HG02571 (cell line): Measurements from ENCODE around the gene TMUB2.

Experiments
- ATAC-seq: cut with Tn5 transposase; IDR thresholded peaks from one replicate; pipeline ENCODE4 v1.9.1; 2021; ENCODE audit warnings: mild to moderate bottlenecking, moderate library complexity; ENCODE audit not compliant: unreplicated experiment

The TMUB2 gene

DNA sequence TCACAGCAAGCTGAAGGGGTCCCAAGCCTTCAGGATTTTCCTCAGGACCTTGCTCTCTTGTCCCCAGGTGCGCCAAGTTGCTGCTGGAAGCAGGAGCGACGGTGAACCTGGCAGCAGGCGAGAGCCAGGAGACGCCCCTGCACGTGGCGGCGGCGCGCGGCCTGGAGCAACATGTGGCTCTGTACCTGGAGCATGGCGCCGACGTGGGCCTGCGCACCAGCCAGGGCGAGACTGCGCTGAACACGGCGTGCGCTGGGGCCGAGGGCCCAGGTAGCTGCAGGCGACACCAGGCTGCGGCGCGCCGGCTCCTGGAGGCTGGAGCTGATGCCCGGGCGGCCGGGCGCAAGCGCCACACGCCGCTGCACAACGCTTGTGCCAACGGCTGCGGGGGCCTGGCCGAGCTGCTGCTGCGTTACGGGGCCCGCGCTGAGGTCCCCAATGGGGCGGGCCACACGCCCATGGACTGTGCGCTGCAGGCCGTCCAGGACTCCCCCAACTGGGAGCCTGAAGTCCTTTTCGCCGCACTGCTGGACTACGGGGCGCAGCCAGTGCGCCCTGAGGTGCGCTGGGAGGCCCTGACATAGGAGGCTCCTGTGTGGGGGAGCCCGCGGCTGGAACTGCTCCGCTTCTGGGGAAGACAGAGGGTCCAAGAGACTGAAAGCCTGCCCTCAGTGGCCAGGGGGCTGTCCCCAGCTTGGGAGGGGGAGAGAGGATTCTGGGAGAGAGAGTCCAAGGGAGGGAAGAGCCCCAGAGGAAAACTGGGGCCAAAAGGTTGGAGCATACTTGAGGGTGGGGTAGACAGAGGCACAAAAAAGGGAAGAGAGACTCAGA lies 9.9 kb upstream of the TMUB2 start:
- ATAC-seq = no peak

DNA sequence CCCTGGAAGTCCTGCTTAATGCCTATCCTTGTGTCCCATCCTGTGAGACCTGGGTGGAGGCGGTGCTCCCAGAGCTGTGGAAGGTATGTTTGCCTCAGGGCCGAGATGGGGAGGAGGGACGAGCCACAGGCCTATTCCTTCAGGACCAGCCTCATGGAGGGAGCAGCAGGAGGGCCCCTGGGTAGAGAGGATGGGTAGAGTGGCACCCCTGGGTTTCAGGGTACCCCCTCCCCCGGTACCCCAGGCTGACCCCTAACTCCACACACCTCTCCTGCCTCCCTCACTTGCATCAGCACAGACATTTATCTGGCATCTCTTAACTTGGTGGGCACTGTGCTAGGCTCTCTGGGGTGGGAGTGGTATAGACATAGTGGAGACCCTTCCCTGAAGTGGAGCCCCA lies 9.1 kb upstream of the TMUB2 start:
- ATAC-seq = no peak

DNA sequence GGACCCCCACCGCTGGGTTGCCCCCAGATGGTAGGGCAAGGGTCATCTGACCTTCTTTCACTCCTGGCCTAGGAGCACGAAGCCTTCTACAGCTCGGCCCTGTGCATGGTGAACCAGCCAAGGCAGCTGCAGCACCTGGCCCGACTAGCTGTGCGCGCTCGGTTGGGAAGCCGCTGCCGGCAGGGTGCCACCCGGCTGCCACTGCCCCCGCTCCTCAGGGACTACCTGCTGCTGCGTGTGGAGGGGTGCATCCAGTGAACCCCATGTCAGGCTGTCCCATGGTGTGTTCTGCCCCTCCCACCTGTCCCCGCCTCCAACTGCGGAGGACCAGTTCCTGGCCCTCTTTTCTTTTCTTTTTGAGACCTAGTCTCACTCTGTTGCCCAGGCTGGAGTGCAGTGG lies 8.6 kb upstream of the TMUB2 start:
- no peak for ATAC-seq

DNA sequence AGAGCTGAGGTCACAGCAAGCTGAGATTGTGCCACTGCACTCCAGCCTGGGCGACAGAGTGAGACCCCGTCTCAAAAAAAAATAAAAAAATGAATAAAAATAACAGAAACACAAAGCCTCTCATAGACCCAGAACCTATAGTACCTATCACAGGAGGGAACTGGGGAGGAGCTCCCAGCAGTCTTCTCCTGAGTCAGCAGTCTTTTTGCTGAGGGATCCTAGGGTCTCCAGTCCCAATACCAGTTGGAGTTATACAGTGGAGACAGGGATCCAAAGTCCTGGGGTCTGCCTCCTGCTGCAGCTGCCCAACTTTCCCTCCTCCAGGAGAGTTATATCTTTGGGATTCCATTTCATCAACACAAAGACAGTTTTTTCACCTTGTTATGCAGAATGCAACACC lies 3.7 kb upstream of the TMUB2 start:
- no peak for ATAC-seq

DNA sequence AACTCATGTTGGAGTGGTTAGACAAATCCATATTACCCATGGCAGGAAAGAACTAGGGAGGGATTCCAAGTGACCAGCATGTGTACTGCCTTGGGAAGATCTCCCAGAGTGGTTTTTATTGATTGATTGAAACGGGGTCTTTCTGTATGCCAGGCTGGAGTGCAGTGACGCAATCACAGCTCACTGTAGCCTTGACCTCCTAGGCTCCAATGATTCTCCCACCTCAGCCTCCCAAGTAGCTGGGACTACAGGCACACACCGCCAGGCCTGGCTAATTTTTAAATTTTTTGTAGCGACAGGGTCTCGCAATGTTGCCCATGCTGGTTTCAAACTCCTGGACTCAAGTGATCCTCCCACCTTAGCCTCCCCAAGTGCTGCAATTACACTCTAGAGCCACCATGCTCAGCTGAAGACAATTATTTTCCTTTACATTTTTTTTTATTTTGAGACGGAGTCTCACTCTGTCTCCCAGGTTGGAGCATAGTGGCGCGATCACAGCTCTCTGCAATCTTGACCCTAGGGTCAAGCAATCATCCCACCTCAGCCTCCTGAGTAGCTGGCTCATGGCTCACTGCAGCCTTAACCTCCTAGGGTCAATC lies 2.5 kb upstream of the TMUB2 start:
- no peak for ATAC-seq

DNA sequence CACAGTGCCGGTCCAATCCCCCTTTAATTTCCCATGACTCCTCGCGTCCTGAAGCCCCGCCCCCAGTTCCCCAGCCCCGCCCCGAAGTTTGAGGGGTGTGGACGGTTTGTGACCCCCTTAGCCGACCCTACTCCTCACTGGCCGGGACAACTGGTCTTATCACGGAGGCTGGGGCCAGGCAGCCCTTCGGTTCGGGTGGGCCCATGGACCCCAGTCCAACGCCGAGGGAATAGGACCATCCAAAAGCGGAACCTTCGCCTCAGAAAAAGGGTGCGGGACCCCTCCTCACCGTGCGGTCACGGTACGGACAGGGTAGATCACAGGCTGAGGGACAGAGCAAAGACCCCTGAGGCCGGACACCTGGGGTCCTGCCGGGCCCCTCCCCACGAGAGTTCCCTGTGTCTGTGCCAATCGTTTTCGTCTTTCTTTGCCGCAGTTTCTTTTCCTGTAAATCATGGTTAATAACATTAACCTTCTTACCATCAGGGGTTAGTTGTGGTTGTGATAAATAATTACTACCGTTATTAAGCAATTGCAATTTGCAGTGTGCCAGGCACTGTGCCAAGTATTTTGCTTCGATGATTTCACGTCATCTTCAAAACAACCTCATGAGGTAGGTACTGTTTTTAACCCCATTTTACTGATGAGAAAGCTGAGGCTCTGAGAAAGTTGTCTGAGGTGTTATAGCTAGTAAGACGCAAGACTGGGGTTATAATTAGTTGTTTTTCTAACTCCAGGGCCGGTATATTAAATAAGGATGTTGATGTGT lies 543 bp downstream of the TMUB2 start:
- peak; percentile 50 for ATAC-seq

DNA sequence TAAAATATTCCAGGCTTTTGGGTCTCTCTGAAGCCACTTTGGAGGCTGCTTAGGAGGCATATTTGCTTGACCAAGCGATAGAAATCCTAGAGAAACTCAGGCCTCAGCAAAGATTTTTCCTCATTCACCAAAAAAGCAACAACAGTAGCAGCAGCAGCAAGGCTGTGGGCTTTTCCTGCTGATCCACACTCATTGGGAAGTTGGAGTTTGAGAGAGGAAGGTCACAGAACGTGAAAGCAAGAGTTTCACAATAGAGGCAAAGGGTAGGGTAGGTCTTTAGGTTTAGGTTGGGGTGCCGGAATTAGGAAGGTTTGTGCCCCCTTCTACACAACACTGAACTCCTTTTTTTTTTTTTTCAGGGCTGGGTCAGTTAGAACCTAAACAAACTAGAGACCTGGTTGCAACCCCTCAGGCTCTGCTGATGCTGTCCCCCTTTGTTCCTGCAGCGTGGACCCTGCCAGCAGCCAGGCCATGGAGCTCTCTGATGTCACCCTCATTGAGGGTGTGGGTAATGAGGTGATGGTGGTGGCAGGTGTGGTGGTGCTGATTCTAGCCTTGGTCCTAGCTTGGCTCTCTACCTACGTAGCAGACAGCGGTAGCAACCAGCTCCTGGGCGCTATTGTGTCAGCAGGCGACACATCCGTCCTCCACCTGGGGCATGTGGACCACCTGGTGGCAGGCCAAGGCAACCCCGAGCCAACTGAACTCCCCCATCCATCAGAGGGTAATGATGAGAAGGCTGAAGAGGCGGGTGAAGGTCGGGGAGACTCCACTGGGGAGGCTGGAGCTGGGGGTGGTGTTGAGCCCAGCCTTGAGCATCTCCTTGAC lies 2.0 kb downstream of the TMUB2 start:
- ATAC-seq = no peak

DNA sequence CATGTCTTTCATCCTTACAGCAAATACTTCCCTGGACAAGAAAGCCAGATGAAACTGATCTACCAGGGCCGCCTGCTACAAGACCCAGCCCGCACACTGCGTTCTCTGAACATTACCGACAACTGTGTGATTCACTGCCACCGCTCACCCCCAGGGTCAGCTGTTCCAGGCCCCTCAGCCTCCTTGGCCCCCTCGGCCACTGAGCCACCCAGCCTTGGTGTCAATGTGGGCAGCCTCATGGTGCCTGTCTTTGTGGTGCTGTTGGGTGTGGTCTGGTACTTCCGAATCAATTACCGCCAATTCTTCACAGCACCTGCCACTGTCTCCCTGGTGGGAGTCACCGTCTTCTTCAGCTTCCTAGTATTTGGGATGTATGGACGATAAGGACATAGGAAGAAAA lies 3.7 kb downstream of the TMUB2 start:
- ATAC-seq = no peak

DNA sequence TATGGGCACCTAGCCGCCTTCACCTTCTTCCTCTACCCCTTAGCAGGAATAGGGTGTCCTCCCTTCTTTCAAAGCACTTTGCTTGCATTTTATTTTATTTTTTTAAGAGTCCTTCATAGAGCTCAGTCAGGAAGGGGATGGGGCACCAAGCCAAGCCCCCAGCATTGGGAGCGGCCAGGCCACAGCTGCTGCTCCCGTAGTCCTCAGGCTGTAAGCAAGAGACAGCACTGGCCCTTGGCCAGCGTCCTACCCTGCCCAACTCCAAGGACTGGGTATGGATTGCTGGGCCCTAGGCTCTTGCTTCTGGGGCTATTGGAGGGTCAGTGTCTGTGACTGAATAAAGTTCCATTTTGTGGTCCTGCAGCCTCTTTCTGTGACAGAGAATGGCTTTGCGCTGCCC lies 4.6 kb downstream of the TMUB2 start:
- no peak for ATAC-seq

DNA sequence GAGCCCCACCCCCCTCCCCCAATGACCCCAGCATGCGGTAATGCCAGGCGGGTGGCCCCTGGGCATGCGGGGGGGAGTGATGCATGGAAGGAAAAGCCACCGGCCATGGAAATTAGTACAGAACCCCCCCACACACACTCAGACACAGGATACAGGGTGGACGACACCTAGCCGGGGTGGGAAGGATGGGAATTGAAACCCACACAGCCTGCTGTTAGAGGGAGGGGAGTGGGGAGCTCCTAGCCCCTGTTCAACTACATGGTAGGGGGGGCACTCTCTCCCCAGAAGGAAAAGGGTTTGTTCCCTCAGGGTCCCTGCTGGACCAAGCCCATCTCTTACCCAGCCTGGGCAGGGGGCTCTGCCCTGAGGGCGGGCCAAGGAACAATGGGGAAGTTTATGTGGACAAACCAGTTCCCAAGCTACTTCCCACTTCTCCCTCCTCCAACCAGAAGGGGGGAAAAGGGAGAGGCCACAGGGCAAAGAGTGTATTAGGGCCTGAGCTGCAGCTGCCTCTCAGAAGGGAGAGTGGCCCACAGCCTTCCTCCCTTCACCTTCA lies 5.2 kb downstream of the TMUB2 start:
- ATAC-seq = no peak

DNA sequence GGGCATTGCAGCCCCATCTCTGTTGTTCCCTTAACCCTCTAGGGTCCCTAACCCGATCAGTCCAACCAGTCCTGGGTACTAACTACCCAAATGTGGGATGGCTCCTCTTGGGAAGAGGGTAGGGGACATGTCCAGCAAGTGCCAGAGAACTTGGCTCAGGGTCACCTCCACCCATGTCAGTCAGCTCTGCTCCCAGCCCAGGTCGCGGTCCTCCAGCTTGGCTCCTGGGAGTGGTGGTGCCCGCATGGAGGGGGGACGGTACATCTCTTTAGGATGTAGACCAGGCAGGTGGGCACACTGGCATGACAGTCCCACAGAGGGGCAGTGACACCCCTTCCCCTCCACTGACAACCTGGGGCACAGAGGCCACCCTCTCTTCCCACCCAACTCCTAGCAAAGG lies 6.0 kb downstream of the TMUB2 start:
- ATAC-seq = no peak

DNA sequence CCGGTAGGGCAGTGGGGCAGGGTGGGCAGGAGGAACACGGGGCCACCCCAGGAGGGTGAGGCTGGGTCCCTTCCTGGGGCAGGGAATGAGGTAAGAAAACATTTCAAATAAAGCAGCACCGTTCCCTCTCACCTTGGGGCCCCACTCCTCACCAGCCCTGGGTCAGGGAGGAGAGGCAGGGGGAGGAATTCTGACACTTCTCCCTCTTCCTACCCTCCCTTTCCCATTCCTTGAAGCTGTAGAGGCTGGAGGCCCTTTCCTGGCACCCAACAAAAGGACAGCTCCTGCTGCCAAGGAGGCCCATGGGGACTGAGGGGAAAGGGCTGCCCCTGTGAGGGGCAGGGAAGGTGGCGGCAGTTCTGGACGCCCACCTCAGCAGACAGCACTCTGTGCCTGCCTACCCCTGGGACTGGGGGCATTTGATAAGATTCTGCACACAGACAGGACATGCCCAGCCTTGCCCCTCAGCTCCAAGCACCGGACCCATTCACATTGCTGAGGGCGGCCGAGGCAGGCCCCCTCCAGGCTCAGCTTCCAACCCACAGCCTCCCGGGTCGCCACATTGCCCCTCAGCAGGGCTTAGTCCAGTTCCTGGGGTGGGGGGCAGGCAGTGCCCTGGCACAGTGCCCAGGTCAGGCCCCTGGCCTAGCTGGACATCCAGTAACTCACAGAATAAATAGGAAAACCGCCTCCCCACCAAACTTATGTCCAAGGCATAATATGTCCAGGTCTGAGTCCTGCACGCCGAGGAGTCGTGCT lies 6.7 kb downstream of the TMUB2 start:
- no peak for ATAC-seq

DNA sequence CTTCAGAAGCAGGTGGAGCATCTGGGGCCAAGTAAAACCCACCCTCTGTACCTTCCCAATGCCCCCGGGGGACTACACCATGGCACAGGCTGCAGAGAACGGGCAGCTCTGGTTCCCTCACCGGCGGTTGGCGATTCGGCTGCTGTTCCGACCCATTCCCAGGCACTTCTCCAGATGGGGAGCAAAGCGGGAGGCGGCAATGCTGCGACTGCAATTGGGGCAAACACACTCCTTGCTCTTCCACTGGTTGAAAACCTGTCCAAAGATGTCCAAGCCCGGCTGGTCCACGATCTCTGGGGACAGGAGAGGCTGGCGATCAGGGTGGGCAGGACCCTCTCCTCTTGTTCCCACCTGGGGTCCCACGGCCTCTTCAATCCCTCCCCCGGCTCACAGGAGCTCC lies 10.3 kb downstream of the TMUB2 start:
- no peak for ATAC-seq

DNA sequence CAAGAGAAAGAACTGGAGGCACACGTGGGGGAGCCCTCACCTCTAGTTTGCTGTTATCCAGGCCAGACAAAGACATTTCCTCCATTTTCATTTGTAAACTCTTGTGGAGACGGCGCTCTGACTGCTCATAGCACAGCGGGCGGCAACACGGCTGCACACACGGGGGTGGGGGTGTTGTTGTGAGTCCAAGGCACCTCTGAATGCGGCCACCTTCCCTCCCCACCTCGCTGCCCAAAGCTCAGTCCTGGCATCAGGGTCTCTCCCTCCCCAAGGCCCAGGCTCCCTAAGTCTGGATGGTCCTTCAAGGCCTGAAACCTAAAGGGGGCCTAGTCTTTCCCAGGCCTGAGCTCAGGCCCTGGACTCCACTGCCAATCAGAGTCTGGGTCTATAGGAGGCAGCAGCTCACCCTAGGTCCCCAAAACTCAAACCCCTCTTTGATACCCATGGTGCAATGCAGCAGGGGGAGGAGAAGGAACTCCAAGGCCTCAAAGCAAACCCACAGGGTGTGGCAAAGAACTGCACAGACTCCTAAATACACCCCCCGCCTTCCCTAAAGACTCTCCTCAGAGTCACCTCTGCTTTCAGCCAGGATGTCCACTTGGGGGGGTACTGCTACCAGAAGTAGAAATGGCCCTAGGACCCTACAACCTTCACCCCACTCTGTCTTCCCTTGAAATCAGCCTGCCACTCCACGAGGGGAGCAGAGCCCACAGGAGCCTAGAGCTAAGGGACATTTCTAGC lies 11.4 kb downstream of the TMUB2 start:
- no peak for ATAC-seq

DNA sequence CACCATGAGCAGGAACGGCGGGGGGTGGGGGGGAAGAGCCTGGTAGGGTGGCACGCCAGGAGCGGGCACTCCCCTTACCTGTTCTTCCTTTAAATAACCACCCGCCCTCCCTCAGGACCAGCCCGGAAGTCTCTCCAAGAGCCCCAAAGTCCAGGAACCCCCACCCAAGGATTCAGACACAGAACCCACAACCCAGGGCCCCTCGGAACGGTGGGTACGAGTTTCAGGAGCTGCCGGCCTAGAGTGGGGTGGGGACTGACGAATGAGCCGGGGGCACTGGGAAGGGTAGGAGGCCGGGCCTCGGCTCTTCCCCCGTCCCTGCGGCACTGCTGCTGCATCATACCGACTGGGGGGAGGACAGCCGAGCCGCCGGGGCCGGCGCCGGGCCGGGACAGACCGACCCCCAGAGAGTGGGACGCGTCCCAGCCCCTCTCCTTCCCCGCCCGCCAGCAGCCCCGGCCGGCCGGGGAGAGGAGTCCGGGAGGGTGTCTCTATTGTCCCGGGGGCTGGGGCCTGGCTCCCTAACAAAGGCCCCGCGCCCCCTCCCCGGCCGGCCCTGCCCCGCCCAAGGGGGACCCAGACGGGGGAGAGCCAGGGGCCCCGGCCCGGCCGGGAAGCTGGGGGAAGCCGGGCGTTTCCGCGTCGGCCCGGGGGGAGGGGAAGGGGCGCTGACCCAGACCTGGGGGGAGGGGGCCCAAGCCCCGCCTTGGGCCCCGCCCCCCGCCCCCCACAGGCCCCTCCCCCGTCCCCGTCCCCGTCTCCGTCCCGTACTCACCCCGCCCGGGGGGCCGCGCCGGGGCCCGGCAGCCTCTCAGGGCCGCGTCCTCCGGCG lies 12.2 kb downstream of the TMUB2 start:
- ATAC-seq = peak; percentile 9

DNA sequence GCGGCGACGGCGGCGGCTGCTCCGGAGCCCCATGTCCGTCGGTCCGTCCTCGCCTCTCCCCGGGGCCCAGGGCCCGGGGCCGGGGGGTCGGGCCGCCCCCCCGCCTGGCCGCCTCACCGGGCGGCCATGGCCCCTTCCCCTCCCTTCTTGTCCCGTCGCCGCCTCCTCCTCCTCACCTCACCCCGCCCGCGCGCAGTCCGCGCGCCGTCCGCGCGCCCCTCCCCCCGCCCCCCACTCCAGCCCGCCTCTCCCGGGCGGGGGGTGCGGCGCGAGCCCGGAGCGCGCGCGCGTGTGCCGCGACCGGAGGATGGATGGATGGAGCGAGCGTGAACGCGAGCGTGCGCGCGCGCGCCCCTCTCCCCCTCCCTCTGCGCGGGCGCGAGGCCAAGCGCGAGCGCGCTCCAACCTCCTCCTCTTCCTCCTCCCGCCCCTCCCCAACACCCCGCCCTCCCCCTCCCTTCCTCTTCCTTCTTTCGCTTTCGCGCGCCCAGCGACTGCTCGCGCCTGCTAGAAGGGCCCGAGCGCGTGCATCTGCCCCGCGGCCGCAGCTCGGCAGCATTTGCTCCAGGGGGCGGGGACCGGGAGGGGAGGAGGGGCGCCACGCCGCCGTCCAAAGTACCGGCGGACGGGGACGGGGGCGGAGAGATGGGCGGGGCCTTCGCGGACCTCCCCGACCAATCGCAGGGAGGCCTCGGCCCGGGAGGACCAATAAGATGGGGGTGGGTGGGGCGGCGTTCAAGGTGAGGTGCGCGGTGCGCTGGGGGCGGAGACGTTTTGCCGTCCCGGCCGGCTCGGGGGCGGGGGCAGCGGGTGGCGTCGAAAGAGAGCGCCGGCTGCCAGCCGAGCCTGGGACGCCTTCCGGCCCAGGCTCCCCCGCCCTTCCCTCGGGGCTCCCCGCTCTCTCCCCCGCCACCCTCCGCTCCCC lies 13.0 kb downstream of the TMUB2 start, which contains the start of gene ATXN7L3:
Gene ATXN7L3 (minus strand): TSS at position 332 of the 925 bp plus-strand sequence. CDS start 1,814 bp downstream, outside the sequence.
- peak; percentile 57 for ATAC-seq

DNA sequence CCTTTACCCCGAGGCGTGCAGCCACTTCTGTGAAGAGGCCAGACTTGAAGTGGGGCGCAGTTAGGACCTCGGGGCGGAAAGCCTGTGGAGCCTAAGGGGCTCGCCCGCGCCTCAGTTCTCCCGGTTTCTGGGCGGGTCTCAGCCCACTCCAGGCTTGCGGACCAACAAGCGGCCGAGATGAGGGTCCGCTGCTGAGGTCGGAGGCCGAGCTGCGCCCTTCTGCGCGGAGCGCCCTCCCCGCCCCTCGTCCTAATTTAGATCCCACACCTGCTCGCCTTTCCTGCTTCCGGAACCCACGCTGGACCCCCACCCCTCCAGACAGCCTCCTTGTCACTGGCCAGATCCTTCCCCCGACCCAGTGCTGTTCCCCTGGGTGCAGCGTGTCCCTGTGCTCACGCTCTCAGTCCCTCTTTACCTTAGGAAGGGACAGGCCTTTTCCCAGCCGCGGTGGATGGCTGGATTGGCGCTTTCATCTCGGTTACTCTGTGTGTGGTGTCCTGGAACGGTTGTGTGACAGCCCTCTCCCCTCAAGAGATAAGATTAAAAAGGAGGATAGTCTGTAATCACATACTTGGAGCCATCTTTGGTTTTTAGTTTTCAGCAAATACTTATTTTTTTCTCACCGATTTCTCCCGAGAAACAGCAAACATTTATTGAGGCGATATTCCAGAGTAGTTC lies 13.8 kb downstream of the TMUB2 start:
- ATAC-seq = no peak
